Measurements from ENCODE around the gene DOHH.
A peak's percentile ranks its signal among the peaks of the same experiment; 100 is the strongest.

Gene DOHH

GRCh38 chr19:3504735-3505134 is 4.3 kb upstream of the DOHH start:
- Mint-ChIP-seq H3K27ac (peak overlapping the region; percentile 24 to 60 (median 46)), H3K9me3 (no peaks in the 10 kb centered on the region), H3K4me1 (peaks cover 32% of the 10 kb centered on the region), H3K27me3 (ENCODE audit: low read depth) (no peaks in the 10 kb centered on the region), H3K36me3 (ENCODE audit: low read depth) (peaks cover 9% of the 10 kb centered on the region), H3K4me3 (peak overlapping the region; percentile 58 to 94 (median 89))
- TF ChIP-seq CTCF (IDR thresholded peaks at IDR 0.05; ENCODE audit: unreplicated experiment in 3 of 3): no peak

- H3K9me3 Mint-ChIP-seq: no peaks in the 10 kb centered on the region
- H3K4me3 Mint-ChIP-seq: peak overlapping the region in 2 of 3 experiments; percentile 30 to 72
- no peak for TF ChIP-seq CTCF (IDR thresholded peaks at IDR 0.05; ENCODE audit: unreplicated experiment in 3 of 3)
- H3K27ac Mint-ChIP-seq: peak overlapping the region in 1 of 3 experiments; percentile 38
- peaks cover 4% of the 10 kb centered on the region for H3K36me3 Mint-ChIP-seq (ENCODE audit: low read depth)
- H3K4me1 Mint-ChIP-seq: peaks cover 29% of the 10 kb centered on the region
- H3K27me3 Mint-ChIP-seq (ENCODE audit: low read depth): no peaks in the 10 kb centered on the region
These were observed 2.6 kb upstream of the DOHH start for GRCh38 chr19:3503036-3503572.

- Mint-ChIP-seq H3K9me3 (no peaks in the 10 kb centered on the region), H3K4me3 (no peak overlapping the region), H3K27ac (no peak overlapping the region), H3K4me1 (peaks cover 23% of the 10 kb centered on the region), H3K36me3 (ENCODE audit: low read depth) (peaks cover 14% of the 10 kb centered on the region), H3K27me3 (ENCODE audit: low read depth) (peaks cover 3% of the 10 kb centered on the region)
- TF ChIP-seq CTCF (IDR thresholded peaks at IDR 0.05; ENCODE audit: unreplicated experiment in 3 of 3): no peak
These were observed 1.3 kb upstream of the DOHH start for GRCh38 chr19:3501780-3502179.

GRCh38 chr19:3499738-3500428 is 591 bp downstream of the DOHH start:
- no peak for TF ChIP-seq CTCF (IDR thresholded peaks at IDR 0.05; ENCODE audit: unreplicated experiment in 3 of 3)
- H3K4me1 Mint-ChIP-seq: peaks cover 16% of the 10 kb centered on the region
- peak overlapping the region; percentile 81 to 90 (median 87) for H3K4me3 Mint-ChIP-seq
- peak overlapping the region; percentile 97 to 99 (median 99) for H3K27ac Mint-ChIP-seq
- peaks cover 28% of the 10 kb centered on the region for H3K36me3 Mint-ChIP-seq (ENCODE audit: low read depth)
- peaks cover 3% of the 10 kb centered on the region for H3K27me3 Mint-ChIP-seq (ENCODE audit: low read depth)
- H3K9me3 Mint-ChIP-seq: no peaks in the 10 kb centered on the region

GRCh38 chr19:3497757-3498520 is 2.5 kb downstream of the DOHH start:
- H3K9me3 Mint-ChIP-seq: no peaks in the 10 kb centered on the region
- peaks cover 16% of the 10 kb centered on the region for H3K4me1 Mint-ChIP-seq
- H3K27ac Mint-ChIP-seq: peak overlapping the region; percentile 94 to 98 (median 95)
- peaks cover 3% of the 10 kb centered on the region for H3K27me3 Mint-ChIP-seq (ENCODE audit: low read depth)
- no peak for TF ChIP-seq CTCF (IDR thresholded peaks at IDR 0.05; ENCODE audit: unreplicated experiment in 3 of 3)
- peaks cover 34% of the 10 kb centered on the region for H3K36me3 Mint-ChIP-seq (ENCODE audit: low read depth)
- peak overlapping the region; percentile 57 to 81 (median 59) for H3K4me3 Mint-ChIP-seq

Measured in nephron (organoid).